K562 (cell line): ENCODE measurements around the gene ZNF546. TPM values are rescaled to one million over a fixed set of nuclear protein-coding genes. Genes with fewer than 3 reads are reported as not detected.

Source experiments
- ATAC-seq: fragments of 200-7000 bp; cut with Tn5 transposase; 3 replicates; pipeline ENCODE4 v1.9.1; 2020; ENCODE audit warnings: moderate library complexity
- BruUV-seq: library from RNA; stranded (reverse); fragments of 400-500 nt; replicated peaks from 2 replicates; lab custom pipeline; 2021; lab: Mats Ljungman, UMichigan
- CTCF ChIA-PET: fragments of 300-600 bp; formaldehyde crosslinking; extraction: SDS; loops from one replicate; lab custom pipeline; 2021; ENCODE audit warnings: low intra/inter-chr PET ratio; lab: Yijun Ruan, JAX
- POLR2A ChIA-PET: fragments of 300-600, 350-650 bp; sonication (Branson Sonifier 250); formaldehyde crosslinking; extraction: SDS; loops from one replicate; lab custom pipeline; 2021; ENCODE audit warnings: antibody characterized with exemption, inconsistent platforms; lab: Yijun Ruan, JAX
- DNase-seq, 4 experiments: peaks; one replicate each; pipeline versions ENCODE4 v3.0.0 to v3.0.0-alpha.2; 2011 to 2018; ENCODE audit warnings: low spot score in 3 of 4, mixed read lengths in 3 of 4; ENCODE audit errors: extremely low read depth in 1 of 4
- FAIRE-seq: peaks from 2 replicates; lab custom pipeline; 2011; peaks lifted over from hg19 to GRCh38; lab: Jason Lieb, UNC
- H2AFZ ChIP-seq: 2 replicates; pipeline ENCODE4 v1.6.0; 2011; ENCODE audit warnings: low read depth, low read length, control low read depth, inconsistent platforms
- H3K27ac ChIP-seq: fragments of 200-600 bp; 3 replicates; pipeline ENCODE4 v1.8.0; 2011; ENCODE audit warnings: low read depth, mild to moderate bottlenecking, control low read depth, inconsistent platforms, low read length, moderate library complexity, mixed read lengths; ENCODE audit errors: extremely low read depth
- H3K27me3 ChIP-seq, 2 experiments: fragments of 300-600 bp in 1 of 2; 2 replicates in 1 of 2; 3 replicates in 1 of 2; pipeline versions ENCODE4 v1.6.0 to v1.8.0; 2011; ENCODE audit warnings: inconsistent platforms in 2 of 2, low read length in 2 of 2, mild to moderate bottlenecking in 1 of 2, mixed read lengths in 1 of 2, moderate library complexity in 1 of 2; ENCODE audit not compliant: control insufficient read depth in 2 of 2, insufficient read depth in 2 of 2
- H3K36me3 ChIP-seq: fragments of 300-600 bp; 3 replicates; pipeline ENCODE4 v1.8.0; 2011; ENCODE audit warnings: mild to moderate bottlenecking, low read length, inconsistent platforms; ENCODE audit not compliant: control insufficient read depth, insufficient read depth
- H3K4me1 ChIP-seq, 2 experiments: fragments of 200-600 bp in 1 of 2; replicated peaks in 1 of 2; 2 replicates in 1 of 2; 3 replicates in 1 of 2; pipeline versions ENCODE4 v1.5.1 to v1.8.0; 2011; ENCODE audit warnings: inconsistent platforms in 2 of 2, low read length in 2 of 2, mild to moderate bottlenecking in 1 of 2, mixed read lengths in 1 of 2, moderate library complexity in 1 of 2; ENCODE audit not compliant: control insufficient read depth in 2 of 2, insufficient read depth in 2 of 2
- H3K4me2 ChIP-seq: 2 replicates; pipeline ENCODE4 v1.6.1; 2011; ENCODE audit warnings: low read length, control low read depth, inconsistent platforms, mixed read lengths; ENCODE audit not compliant: insufficient read depth
- H3K4me3 ChIP-seq: fragments of 200-600 bp; sonication (generic), shearing (Covaris generic); 2 replicates; pipeline ENCODE4 v1.5.1; 2016; ENCODE audit warnings: control low read depth, inconsistent platforms
- H3K79me2 ChIP-seq: fragments of 200-600 bp; 3 replicates; pipeline ENCODE4 v1.8.0; 2011; ENCODE audit warnings: low read length, inconsistent platforms; ENCODE audit not compliant: control insufficient read depth, insufficient read depth
- H3K9ac ChIP-seq, 2 experiments: 2 replicates each; pipeline versions ENCODE4 v1.6.0 to v1.6.1; 2011; ENCODE audit warnings: low read depth in 2 of 2, low read length in 2 of 2, control low read depth in 1 of 2, inconsistent platforms in 1 of 2, mild to moderate bottlenecking in 1 of 2, mixed read lengths in 1 of 2; ENCODE audit not compliant: insufficient read depth in 1 of 2
- H3K9me1 ChIP-seq: one replicate; pipeline ENCODE4 v1.6.0; 2011; ENCODE audit warnings: inconsistent platforms, mild to moderate bottlenecking, low read length, moderate library complexity; ENCODE audit not compliant: control insufficient read depth, insufficient read depth
- H3K9me3 ChIP-seq: replicated peaks from 2 replicates; pipeline ENCODE4 v1.5.1; 2011; ENCODE audit warnings: low read depth, low read length, inconsistent platforms; ENCODE audit not compliant: control insufficient read depth, insufficient read depth
- H4K20me1 ChIP-seq: replicated peaks from 2 replicates; pipeline ENCODE4 v1.6.1; 2011; ENCODE audit warnings: low read length, inconsistent platforms, mixed read lengths; ENCODE audit not compliant: control insufficient read depth, insufficient read depth
- CC2D1A ChIP-seq: fragments of 450-650 bp; IDR thresholded peaks from 2 replicates; pipeline ENCODE4 v1.6.1; 2017; ENCODE audit warnings: mild to moderate bottlenecking
- MCM3 ChIP-seq: fragments of 450-650 bp; IDR thresholded peaks from 2 replicates; pipeline ENCODE4 v1.6.1; 2016
- MYBL2 ChIP-seq, 2 experiments: fragments of 450-650 bp in 1 of 2; sonication (generic) in 1 of 2; formaldehyde crosslinking in 1 of 2; IDR thresholded peaks; 2 replicates each; pipeline versions ENCODE4 v1.6.1 to v1.8.1; 2017 to 2022; ENCODE audit warnings: borderline replicate concordance in 1 of 2, inconsistent platforms in 1 of 2, low read depth in 1 of 2, mild to moderate bottlenecking in 1 of 2, missing genetic modification reagents in 1 of 2, moderate library complexity in 1 of 2
- PCBP1 ChIP-seq: fragments of 200-400 bp; formaldehyde crosslinking; IDR thresholded peaks from 2 replicates; pipeline ENCODE4 v1.6.1; 2018; ENCODE audit warnings: mild to moderate bottlenecking, low read depth, low read length; ENCODE audit not compliant: poor library complexity, severe bottlenecking
- PHB2 ChIP-seq: fragments of 450-650 bp; IDR thresholded peaks from 2 replicates; pipeline ENCODE4 v1.6.1; 2017; ENCODE audit warnings: low read depth
- RBM14 ChIP-seq: fragments of 200-400 bp; formaldehyde crosslinking; IDR thresholded peaks from 2 replicates; pipeline ENCODE4 v1.6.1; 2018; ENCODE audit warnings: low read depth, mild to moderate bottlenecking, low read length, moderate library complexity, borderline replicate concordance; ENCODE audit not compliant: insufficient read depth
- RFX1 ChIP-seq: fragments of 450-650 bp; IDR thresholded peaks from 2 replicates; pipeline ENCODE4 v1.6.1; 2016; ENCODE audit warnings: mild to moderate bottlenecking, moderate library complexity
- SUPT5H ChIP-seq: fragments of 450-650 bp; IDR thresholded peaks from 2 replicates; pipeline ENCODE4 v1.6.1; 2016
- ZNF699 ChIP-seq: fragments of 250-450 bp; sonication (Bioruptor Pico); IDR thresholded peaks from 2 replicates; pipeline ENCODE4 v1.8.0; 2021; ENCODE audit warnings: mild to moderate bottlenecking, moderate library complexity; ENCODE audit not compliant: insufficient replicate concordance
- ZNF780A ChIP-seq: fragments of 250-450 bp; sonication (Bioruptor Pico); IDR thresholded peaks from 2 replicates; pipeline ENCODE4 v1.5.0; 2021; ENCODE audit warnings: mild to moderate bottlenecking
- WGBS: fragments of 100-300 bp; shearing (Covaris generic); methylation state at CpG from one replicate; pipeline ENCODE4 v1.1.6; 2016; ENCODE audit warnings: low coverage, mixed read lengths; ENCODE audit not compliant: insufficient coverage; ENCODE audit errors: missing lambda C conversion rate; 5-methylcytosine and 5-hydroxymethylcytosine counted together
- in situ Hi-C: fragments of 300-500 bp; cut with MboI; formaldehyde crosslinking; loops from 4 replicates; pipeline ENCODE4 v1.15.0; 2018; ENCODE audit warnings: inconsistent platforms, mixed read lengths
- intact Hi-C: fragments of 100-400 bp; cut with micrococcal nuclease; formaldehyde crosslinking; loops from 2 replicates; pipeline ENCODE4 v1.14.2; 2022
- polyA plus RNA-seq, 8 experiments: library from polyadenylated mRNA; depleted of rRNA in 4 of 8; stranded (reverse) in 5 of 8; unstranded in 3 of 8; fragments of >200 nt; fragmentation: Nextera tagmentation in 2 of 8; fragmentation: Illumina TruSeq in 1 of 8; extraction: Ambion mirVana in 2 of 8; extraction: Trizol in 1 of 8; gene quantifications; 2 replicates each; pipeline versions ENCODE4 v1.2.1 to v1.2.3, GENCODE V29; 2011 to 2014; ENCODE audit warnings: inconsistent platforms in 1 of 8, missing spikeins in 1 of 8
- total RNA-seq, 7 experiments: library from RNA; depleted of rRNA in 6 of 7; stranded (reverse); fragments of >200 nt in 6 of 7; fragmentation: Illumina TruSeq in 2 of 7; extraction: Trizol in 2 of 7; gene quantifications; 2 replicates each; pipeline versions ENCODE4 v1.2.1 to v1.2.3, GENCODE V29; 2011 to 2021; ENCODE audit warnings: low replicate concordance in 1 of 7
- TF ChIP-seq, protein P1 (sequence below): sonication (generic); formaldehyde crosslinking; IDR thresholded peaks from 2 replicates; pipeline ENCODE4 v1.5.0; 2020; ENCODE audit warnings: missing genetic modification reagents
- TF ChIP-seq, protein P2 (sequence below): fragments of 450-650 bp; formaldehyde crosslinking; IDR thresholded peaks from 2 replicates; pipeline ENCODE4 v1.4.0; 2020; ENCODE audit warnings: mild to moderate bottlenecking, moderate library complexity
- TF ChIP-seq, protein P3 (sequence below): fragments of 450-650 bp; IDR thresholded peaks from 2 replicates; pipeline ENCODE4 v1.6.1; 2018; ENCODE audit warnings: mild to moderate bottlenecking, low read depth; ENCODE audit not compliant: partially characterized antibody

ZNF546 gene
- total and polyA plus RNA-seq, 9 of the 15 experiments (the other 6 are each of a cell fraction or from before 2014, with no cell fraction given): 0.73 to 5.1 (median 2.2) TPM

DNA sequence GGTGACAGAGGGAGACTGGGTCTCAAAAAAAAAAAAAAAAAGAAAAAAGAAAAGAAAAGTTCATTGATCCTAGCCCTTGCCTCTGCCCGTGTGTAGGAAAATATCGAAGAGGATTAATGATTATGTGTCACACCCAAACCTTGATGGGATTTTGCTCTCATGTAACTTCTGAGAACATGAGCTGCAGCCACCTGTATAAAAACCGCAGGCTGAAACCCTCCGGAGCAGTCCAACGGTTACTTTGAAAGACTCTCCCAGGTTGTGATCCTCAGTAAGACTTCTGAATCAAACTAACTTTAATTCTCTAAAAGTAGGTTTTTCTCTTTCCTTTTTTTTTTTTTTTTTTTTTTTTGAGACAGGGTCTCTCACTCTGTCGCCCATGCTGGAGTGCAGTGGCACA, 30.2 kb upstream of the ZNF546 start:
- CTCF ChIA-PET: no interaction called here
- H3K9me3 ChIP-seq: no peaks in the 10 kb centered on the region
- peaks cover 24% of the 10 kb centered on the region for H3K79me2 ChIP-seq
- 94% methylated on average over 3 of the region's 6 CpGs for WGBS
- peaks cover 8 to 11% of the 10 kb centered on the region in 2 experiments for H3K4me1 ChIP-seq
- H3K36me3 ChIP-seq: no peaks in the 10 kb centered on the region
- TF ChIP-seq RFX1: no peak
- POLR2A ChIA-PET: no interaction called here
- in situ Hi-C loops (no loop called here), intact Hi-C loops (no loop called here)
- no peak overlapping the region for H3K27ac ChIP-seq
- no peaks in the 10 kb centered on the region for H4K20me1 ChIP-seq
- no peak for ATAC-seq
- H3K27me3 ChIP-seq: no peaks in the 10 kb centered on the region
- FAIRE-seq: no peak
- no peak overlapping the region for H2AFZ ChIP-seq
- no peak overlapping the region for H3K4me3 ChIP-seq
- H3K9me1 ChIP-seq: no peaks in the 10 kb centered on the region
- no TSS peak for BruUV-seq
- no peak for DNase-seq
- H3K4me2 ChIP-seq: no peak overlapping the region
- no peak overlapping the region for H3K9ac ChIP-seq

DNA sequence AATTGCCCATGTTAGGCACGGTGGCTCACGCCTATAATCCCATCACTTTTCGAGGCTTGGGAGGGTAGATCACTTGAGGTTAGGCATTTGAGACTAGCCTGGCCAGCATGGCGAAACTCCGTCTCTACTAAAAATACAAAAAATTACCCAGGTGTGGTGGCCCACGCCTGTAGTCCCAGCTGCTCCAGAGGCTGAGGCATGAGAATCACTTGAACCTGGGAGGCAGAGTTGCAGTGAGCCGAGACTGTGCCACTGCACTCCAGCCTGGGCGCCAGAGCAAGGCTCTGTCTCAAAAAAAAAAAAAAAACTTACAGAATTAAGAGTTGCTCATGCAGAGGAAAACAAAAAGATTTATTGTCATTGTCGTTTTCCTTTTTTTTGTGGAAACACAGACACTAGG, 29.3 kb upstream of the ZNF546 start:
- FAIRE-seq (no peak), ATAC-seq (no peak), DNase-seq (no peak)
- intact Hi-C loops: no loop called here
- WGBS: 69% methylated on average over 9 of the region's 9 CpGs
- Histone ChIP-seq H3K4me3 (no peak overlapping the region), H2AFZ (no peak overlapping the region), H3K9ac (no peak overlapping the region), H3K9me1 (no peaks in the 10 kb centered on the region), H3K27me3 (no peaks in the 10 kb centered on the region), H3K9me3 (no peaks in the 10 kb centered on the region), H3K4me2 (no peak overlapping the region), H3K36me3 (peaks cover 6% of the 10 kb centered on the region; the same call in 2 of the 3 replicates), H3K27ac (no peak overlapping the region), H3K79me2 (peaks cover 33% of the 10 kb centered on the region), H4K20me1 (no peaks in the 10 kb centered on the region), H3K4me1 (peaks cover 15 to 16% of the 10 kb centered on the region in 2 experiments)
- POLR2A ChIA-PET: no interaction called here
- BruUV-seq: no TSS peak
- CTCF ChIA-PET: no interaction called here
- in situ Hi-C loops: no loop called here
- TF ChIP-seq SUPT5H (no peak), PCBP1 (no peak), ZNF780A (CRISPR knock-in tag) (no peak), ZNF699 (CRISPR knock-in tag) (no peak), CC2D1A (no peak), MCM3 (no peak), PHB2 (no peak), RBM14 (no peak), MYBL2 (IDR thresholded peaks at IDR 0.05; ENCODE audit: low read depth) (no peak), MYBL2 (CRISPR knock-in tag; IDR thresholded peaks at IDR 0.05; ENCODE audit: borderline replicate concordance) (no peak)
- TF ChIP-seq, protein P1, sequence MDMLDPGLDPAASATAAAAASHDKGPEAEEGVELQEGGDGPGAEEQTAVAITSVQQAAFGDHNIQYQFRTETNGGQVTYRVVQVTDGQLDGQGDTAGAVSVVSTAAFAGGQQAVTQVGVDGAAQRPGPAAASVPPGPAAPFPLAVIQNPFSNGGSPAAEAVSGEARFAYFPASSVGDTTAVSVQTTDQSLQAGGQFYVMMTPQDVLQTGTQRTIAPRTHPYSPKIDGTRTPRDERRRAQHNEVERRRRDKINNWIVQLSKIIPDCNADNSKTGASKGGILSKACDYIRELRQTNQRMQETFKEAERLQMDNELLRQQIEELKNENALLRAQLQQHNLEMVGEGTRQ (CRISPR knock-in tag): no peak
- TF ChIP-seq, protein P2, sequence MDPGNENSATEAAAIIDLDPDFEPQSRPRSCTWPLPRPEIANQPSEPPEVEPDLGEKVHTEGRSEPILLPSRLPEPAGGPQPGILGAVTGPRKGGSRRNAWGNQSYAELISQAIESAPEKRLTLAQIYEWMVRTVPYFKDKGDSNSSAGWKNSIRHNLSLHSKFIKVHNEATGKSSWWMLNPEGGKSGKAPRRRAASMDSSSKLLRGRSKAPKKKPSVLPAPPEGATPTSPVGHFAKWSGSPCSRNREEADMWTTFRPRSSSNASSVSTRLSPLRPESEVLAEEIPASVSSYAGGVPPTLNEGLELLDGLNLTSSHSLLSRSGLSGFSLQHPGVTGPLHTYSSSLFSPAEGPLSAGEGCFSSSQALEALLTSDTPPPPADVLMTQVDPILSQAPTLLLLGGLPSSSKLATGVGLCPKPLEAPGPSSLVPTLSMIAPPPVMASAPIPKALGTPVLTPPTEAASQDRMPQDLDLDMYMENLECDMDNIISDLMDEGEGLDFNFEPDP (CRISPR knock-in tag): no peak
- TF ChIP-seq, protein P3, sequence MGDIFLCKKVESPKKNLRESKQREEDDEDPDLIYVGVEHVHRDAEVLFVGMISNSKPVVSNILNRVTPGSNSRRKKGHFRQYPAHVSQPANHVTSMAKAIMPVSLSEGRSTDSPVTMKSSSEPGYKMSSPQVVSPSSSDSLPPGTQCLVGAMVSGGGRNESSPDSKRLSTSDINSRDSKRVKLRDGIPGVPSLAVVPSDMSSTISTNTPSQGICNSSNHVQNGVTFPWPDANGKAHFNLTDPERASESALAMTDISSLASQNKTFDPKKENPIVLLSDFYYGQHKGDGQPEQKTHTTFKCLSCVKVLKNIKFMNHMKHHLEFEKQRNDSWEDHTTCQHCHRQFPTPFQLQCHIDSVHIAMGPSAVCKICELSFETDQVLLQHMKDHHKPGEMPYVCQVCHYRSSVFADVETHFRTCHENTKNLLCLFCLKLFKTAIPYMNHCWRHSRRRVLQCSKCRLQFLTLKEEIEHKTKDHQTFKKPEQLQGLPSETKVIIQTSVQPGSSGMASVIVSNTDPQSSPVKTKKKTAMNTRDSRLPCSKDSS: no peak
